Activated T-cell treated with anti-CD3 and anti-CD28 coated beads, Interleukin-2, amount 50 U/mL, for 24 hours (primary cell): ENCODE results near the gene ZFR.
"Not testable (repeated sequence)": the region's sequence is repeated elsewhere in the genome, so short reads cannot be mapped to it uniquely, and the experiment has no call there.

ENCODE experiments used
- DNase-seq: peaks from one replicate; pipeline ENCODE4 v3.0.0-alpha.2; 2020
- H3K27ac Mint-ChIP-seq: 2 replicates; pipeline ENCODE4 v1.8.0; 2020; ENCODE audit warnings: mild to moderate bottlenecking, mixed read lengths
- H3K27me3 Mint-ChIP-seq: 2 replicates; pipeline ENCODE4 v1.8.0; 2020; ENCODE audit warnings: mixed read lengths
- H3K36me3 Mint-ChIP-seq: 2 replicates; pipeline ENCODE4 v1.8.0; 2020; ENCODE audit warnings: low read depth, mixed read lengths
- H3K4me1 Mint-ChIP-seq: 2 replicates; pipeline ENCODE4 v1.8.0; 2020; ENCODE audit warnings: low read depth, mixed read lengths
- H3K4me3 Mint-ChIP-seq: 2 replicates; pipeline ENCODE4 v1.8.0; 2020; ENCODE audit warnings: mild to moderate bottlenecking, moderate library complexity, mixed read lengths
- H3K9me3 Mint-ChIP-seq: 2 replicates; pipeline ENCODE4 v1.8.0; 2020; ENCODE audit warnings: mixed read lengths

The ZFR gene

GRCh38 chr5:32378966-32379365, 65.6 kb downstream of the ZFR start:
- H3K4me3 Mint-ChIP-seq, result no peak overlapping the region
- no peaks in the 10 kb centered on the region for H3K27me3 Mint-ChIP-seq
- no peak overlapping the region for H3K27ac Mint-ChIP-seq
- H3K9me3 Mint-ChIP-seq, result no peaks in the 10 kb centered on the region
- DNase-seq, result no peak
- H3K4me1 Mint-ChIP-seq, result no peaks in the 10 kb centered on the region
- peaks cover 79% of the 10 kb centered on the region for H3K36me3 Mint-ChIP-seq

GRCh38 chr5:32369542-32370155, 74.9 kb downstream of the ZFR start:
- Mint-ChIP-seq H3K4me3 (no peak overlapping the region), H3K4me1 (peaks cover 6% of the 10 kb centered on the region), H3K27ac (peak overlapping the region; percentile 50), H3K36me3 (peaks cover 81% of the 10 kb centered on the region), H3K9me3 (no peaks in the 10 kb centered on the region), H3K27me3 (no peaks in the 10 kb centered on the region)
- no peak for DNase-seq

- Mint-ChIP-seq H3K27ac (no peak overlapping the region), H3K9me3 (no peaks in the 10 kb centered on the region), H3K27me3 (no peaks in the 10 kb centered on the region), H3K4me1 (peaks cover 6% of the 10 kb centered on the region), H3K36me3 (peaks cover 80% of the 10 kb centered on the region), H3K4me3 (no peak overlapping the region)
- no peak for DNase-seq
Observed at GRCh38 chr5:32369032-32369431, 75.5 kb downstream of the ZFR start.

- Mint-ChIP-seq H3K27ac (peak overlapping the region; percentile 2), H3K36me3 (peaks cover 78% of the 10 kb centered on the region)
- not testable (repeated sequence) for H3K9me3 Mint-ChIP-seq, H3K4me1 Mint-ChIP-seq, H3K4me3 Mint-ChIP-seq, DNase-seq, H3K27me3 Mint-ChIP-seq
Observed at GRCh38 chr5:32367271-32367670, 77.3 kb downstream of the ZFR start.

- Mint-ChIP-seq H3K4me1 (peaks cover 6% of the 10 kb centered on the region), H3K27ac (no peak overlapping the region), H3K36me3 (peaks cover 75% of the 10 kb centered on the region), H3K9me3 (no peaks in the 10 kb centered on the region), H3K4me3 (no peak overlapping the region), H3K27me3 (no peaks in the 10 kb centered on the region)
- DNase-seq, result no peak
Observed at GRCh38 chr5:32365623-32366022, 78.9 kb downstream of the ZFR start.

DNA sequence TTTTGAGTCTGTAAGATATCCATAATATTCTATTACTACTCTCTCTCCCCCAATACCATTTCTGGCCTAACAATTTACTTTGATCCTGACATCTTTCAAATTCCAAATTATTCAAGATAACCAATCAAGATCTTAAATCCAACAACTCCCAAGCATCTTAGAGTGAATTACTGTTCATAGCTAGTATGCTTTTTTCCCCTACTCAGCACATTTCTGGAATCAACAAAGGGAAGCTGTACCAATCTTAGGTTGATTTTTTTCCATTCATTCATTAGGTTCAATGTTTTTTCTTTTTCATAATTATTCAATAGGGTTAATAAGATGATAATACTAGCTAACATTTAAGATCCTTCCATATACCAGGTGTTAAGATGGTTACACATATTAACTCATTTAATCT, 81.5 kb downstream of the ZFR start:
- Mint-ChIP-seq H3K9me3 (no peaks in the 10 kb centered on the region), H3K27ac (no peak overlapping the region), H3K36me3 (peaks cover 69% of the 10 kb centered on the region), H3K4me1 (no peaks in the 10 kb centered on the region), H3K4me3 (no peak overlapping the region), H3K27me3 (no peaks in the 10 kb centered on the region)
- no peak for DNase-seq

DNA sequence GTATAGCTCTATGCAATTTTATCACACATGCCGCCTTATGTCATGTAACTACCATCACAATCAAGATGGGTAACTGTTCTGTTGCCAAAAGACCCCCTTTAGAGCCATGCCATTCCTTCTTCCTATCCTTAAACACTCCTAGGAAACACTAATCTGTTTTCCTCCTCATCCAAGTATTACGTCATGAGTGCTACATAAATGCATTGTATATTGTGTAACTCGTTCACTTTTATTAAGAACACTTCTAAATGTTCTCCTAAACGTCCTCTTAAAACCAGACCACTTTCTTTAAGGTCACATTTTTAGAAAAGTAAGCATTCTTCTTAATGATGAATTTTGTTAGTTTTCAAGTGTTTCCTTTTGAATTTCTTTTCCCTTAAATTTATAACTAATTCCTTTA, 82.0 kb downstream of the ZFR start:
- Mint-ChIP-seq H3K27ac (no peak overlapping the region), H3K27me3 (no peaks in the 10 kb centered on the region), H3K36me3 (peaks cover 68% of the 10 kb centered on the region), H3K4me1 (peaks cover 4% of the 10 kb centered on the region), H3K4me3 (no peak overlapping the region), H3K9me3 (no peaks in the 10 kb centered on the region)
- no peak for DNase-seq

- DNase-seq, result no peak
- H3K9me3 Mint-ChIP-seq, result no peaks in the 10 kb centered on the region
- no peak overlapping the region for H3K4me3 Mint-ChIP-seq
- peaks cover 80% of the 10 kb centered on the region for H3K36me3 Mint-ChIP-seq
- H3K27ac Mint-ChIP-seq, result peak overlapping the region; percentile 22
- H3K27me3 Mint-ChIP-seq, result no peaks in the 10 kb centered on the region
- peaks cover 4% of the 10 kb centered on the region for H3K4me1 Mint-ChIP-seq
Observed at GRCh38 chr5:32360906-32361305, 83.6 kb downstream of the ZFR start.

GRCh38 chr5:32358611-32359010, 85.9 kb downstream of the ZFR start:
- H3K4me1 Mint-ChIP-seq, result peaks cover 4% of the 10 kb centered on the region
- H3K4me3 Mint-ChIP-seq, result no peak overlapping the region
- H3K9me3 Mint-ChIP-seq, result no peaks in the 10 kb centered on the region
- H3K27me3 Mint-ChIP-seq, result no peaks in the 10 kb centered on the region
- DNase-seq, result no peak
- H3K36me3 Mint-ChIP-seq, result peaks cover 86% of the 10 kb centered on the region
- H3K27ac Mint-ChIP-seq, result no peak overlapping the region

- no peaks in the 10 kb centered on the region for H3K9me3 Mint-ChIP-seq
- peak overlapping the region; percentile 79 for H3K27ac Mint-ChIP-seq
- no peak for DNase-seq
- no peaks in the 10 kb centered on the region for H3K27me3 Mint-ChIP-seq
- no peak overlapping the region for H3K4me3 Mint-ChIP-seq
- H3K4me1 Mint-ChIP-seq, result peaks cover 4% of the 10 kb centered on the region
- peaks cover 86% of the 10 kb centered on the region for H3K36me3 Mint-ChIP-seq
Observed at GRCh38 chr5:32357658-32358057, 86.9 kb downstream of the ZFR start.

GRCh38 chr5:32355686-32356085, 88.9 kb downstream of the ZFR start:
- no peak overlapping the region for H3K4me3 Mint-ChIP-seq
- DNase-seq, result no peak
- peaks cover 6% of the 10 kb centered on the region for H3K4me1 Mint-ChIP-seq
- H3K9me3 Mint-ChIP-seq, result no peaks in the 10 kb centered on the region
- H3K27me3 Mint-ChIP-seq, result no peaks in the 10 kb centered on the region
- peaks cover 70% of the 10 kb centered on the region for H3K36me3 Mint-ChIP-seq
- H3K27ac Mint-ChIP-seq, result no peak overlapping the region

DNA sequence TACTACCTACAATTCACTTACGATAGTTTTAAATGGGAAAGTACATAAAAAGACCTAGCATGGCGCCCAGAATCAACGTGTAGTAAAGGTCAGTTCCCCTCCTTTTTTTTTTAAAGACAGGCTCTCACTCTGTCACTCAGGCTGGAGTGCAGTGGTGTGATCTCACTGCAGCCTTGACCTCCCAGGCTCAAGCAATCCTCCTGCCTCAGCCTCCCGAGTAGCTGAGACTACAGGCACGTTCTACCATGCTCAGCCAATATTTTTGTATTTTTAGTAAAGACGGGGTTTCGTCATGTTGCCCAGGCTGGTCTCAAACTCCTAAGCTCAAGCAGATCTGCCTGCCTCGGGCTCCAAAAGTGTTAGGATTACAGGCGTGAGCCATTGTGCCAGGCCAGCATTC, 91.1 kb downstream of the ZFR start:
- Mint-ChIP-seq H3K27ac (no peak overlapping the region), H3K36me3 (peaks cover 50% of the 10 kb centered on the region), H3K9me3 (no peaks in the 10 kb centered on the region), H3K27me3 (no peaks in the 10 kb centered on the region), H3K4me1 (peaks cover 6% of the 10 kb centered on the region), H3K4me3 (no peak overlapping the region)
- no peak for DNase-seq

DNA sequence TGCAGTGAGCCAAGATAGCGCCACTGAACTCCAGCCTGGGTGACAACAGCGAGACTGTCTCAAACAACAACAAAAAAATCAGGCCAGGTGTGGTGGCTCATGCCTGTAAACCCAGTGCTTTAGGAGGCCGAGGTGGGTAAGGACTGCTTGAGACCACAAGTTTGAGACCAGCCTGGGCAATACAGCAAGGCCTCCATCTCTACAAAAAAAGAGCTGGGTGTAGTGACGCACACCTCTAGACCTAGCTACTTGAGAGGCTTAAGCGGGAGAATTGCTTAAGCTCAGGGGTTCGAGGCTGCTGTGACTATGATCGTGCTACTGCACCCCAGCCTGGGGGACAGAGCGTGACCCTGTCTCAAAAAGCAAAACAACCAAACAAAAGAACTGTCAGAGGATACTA, 91.9 kb downstream of the ZFR start:
- H3K27ac Mint-ChIP-seq, result no peak overlapping the region
- peaks cover 3% of the 10 kb centered on the region for H3K4me1 Mint-ChIP-seq
- H3K27me3 Mint-ChIP-seq, result no peaks in the 10 kb centered on the region
- H3K9me3 Mint-ChIP-seq, result peaks cover 2% of the 10 kb centered on the region
- H3K4me3 Mint-ChIP-seq, result no peak overlapping the region
- no peak for DNase-seq
- peaks cover 47% of the 10 kb centered on the region for H3K36me3 Mint-ChIP-seq

GRCh38 chr5:32346869-32347268, 97.7 kb downstream of the ZFR start:
- no peaks in the 10 kb centered on the region for H3K27me3 Mint-ChIP-seq
- H3K36me3 Mint-ChIP-seq, result no peaks in the 10 kb centered on the region
- DNase-seq, result no peak
- peaks cover 2% of the 10 kb centered on the region for H3K4me1 Mint-ChIP-seq
- peaks cover 9% of the 10 kb centered on the region for H3K9me3 Mint-ChIP-seq
- H3K27ac Mint-ChIP-seq, result no peak overlapping the region
- no peak overlapping the region for H3K4me3 Mint-ChIP-seq

GRCh38 chr5:32343058-32343672, 101.4 kb downstream of the ZFR start:
- H3K4me1 Mint-ChIP-seq, result no peaks in the 10 kb centered on the region
- no peak for DNase-seq
- peaks cover 4% of the 10 kb centered on the region for H3K36me3 Mint-ChIP-seq
- H3K4me3 Mint-ChIP-seq, result no peak overlapping the region
- H3K27ac Mint-ChIP-seq, result no peak overlapping the region
- H3K9me3 Mint-ChIP-seq, result peaks cover 24% of the 10 kb centered on the region
- H3K27me3 Mint-ChIP-seq, result no peaks in the 10 kb centered on the region

GRCh38 chr5:32342656-32343055, 101.9 kb downstream of the ZFR start:
- peaks cover 24% of the 10 kb centered on the region for H3K9me3 Mint-ChIP-seq
- H3K27ac Mint-ChIP-seq, result no peak overlapping the region
- no peaks in the 10 kb centered on the region for H3K27me3 Mint-ChIP-seq
- no peaks in the 10 kb centered on the region for H3K4me1 Mint-ChIP-seq
- peaks cover 7% of the 10 kb centered on the region for H3K36me3 Mint-ChIP-seq
- H3K4me3 Mint-ChIP-seq, result no peak overlapping the region
- DNase-seq, result no peak
